Mesothelial cell of epicardium (in vitro differentiated cells): Measurements from ENCODE around the gene MED27. TPM values are rescaled to one million over a fixed set of nuclear protein-coding genes. Genes with fewer than 3 reads are reported as not detected.

Experiments
- DNase-seq, 2 experiments: peaks; one replicate each; pipeline ENCODE4 v3.0.0; 2021; ENCODE audit warnings: low spot score in 2 of 2; ENCODE audit not compliant: unreplicated experiment in 2 of 2
- H3K27ac Mint-ChIP-seq: 2 replicates; pipeline ENCODE4 v1.8.0; 2021; ENCODE audit warnings: mixed read lengths
- H3K27me3 Mint-ChIP-seq: 2 replicates; pipeline ENCODE4 v1.8.0; 2021; ENCODE audit warnings: low read depth, mixed read lengths
- H3K36me3 Mint-ChIP-seq: 2 replicates; pipeline ENCODE4 v1.8.0; 2021; ENCODE audit warnings: mixed read lengths
- H3K4me1 Mint-ChIP-seq: 2 replicates; pipeline ENCODE4 v1.8.0; 2021; ENCODE audit warnings: mixed read lengths
- H3K4me3 Mint-ChIP-seq: 2 replicates; pipeline ENCODE4 v1.8.0; 2021; ENCODE audit warnings: mild to moderate bottlenecking, moderate library complexity, mixed read lengths
- H3K9me3 Mint-ChIP-seq: 2 replicates; pipeline ENCODE4 v1.8.0; 2021; ENCODE audit warnings: mixed read lengths
- total RNA-seq: library from RNA; stranded (reverse); gene quantifications from 3 replicates; pipeline ENCODE4 v1.2.1, GENCODE V29; 2021
- TF ChIP-seq, protein P1 (sequence below): fragments of 200-600 bp; sonication (generic); IDR thresholded peaks from one replicate; pipeline ENCODE4 v1.5.0; 2021; ENCODE audit warnings: antibody characterized with exemption; ENCODE audit not compliant: unreplicated experiment

MED27 gene
- total RNA-seq, 1 donor from 2014 or later = 29.0 TPM

DNA sequence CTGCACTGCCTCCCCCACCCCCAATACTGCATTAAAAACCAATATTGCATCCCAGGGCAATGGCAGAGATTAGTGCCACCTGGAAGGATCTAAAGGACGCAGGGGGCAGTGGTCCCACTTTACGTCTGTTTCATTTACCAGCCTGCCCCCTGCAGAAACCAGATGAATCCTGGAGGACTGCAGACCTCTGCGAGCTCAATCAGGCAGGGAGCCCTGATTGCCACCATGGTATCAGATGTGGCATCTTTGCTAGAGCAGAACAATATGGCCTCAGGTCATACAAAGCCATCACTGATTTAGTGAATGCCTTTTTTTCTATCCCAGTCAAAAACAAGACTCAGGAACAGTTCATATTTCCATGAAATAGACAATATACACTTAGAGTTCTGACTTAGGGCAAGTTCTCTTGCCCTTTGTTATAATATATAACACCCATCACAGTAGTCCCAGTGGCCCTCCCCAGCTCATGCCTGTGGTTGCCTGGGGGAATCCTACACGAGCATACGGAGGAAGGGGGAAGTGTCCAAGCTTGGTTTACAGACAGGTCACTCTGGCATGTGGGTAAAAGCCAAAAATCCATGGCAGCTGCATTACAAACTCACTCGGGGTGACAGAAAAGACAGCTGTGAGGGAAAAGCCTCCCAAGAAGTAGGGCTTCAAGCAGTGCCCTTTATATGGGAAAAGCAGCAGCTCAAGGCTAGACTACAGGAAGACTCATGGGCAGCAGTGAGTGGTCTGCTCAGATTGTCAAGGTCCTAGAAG is 85.1 kb downstream of the MED27 start:
- H3K36me3 Mint-ChIP-seq = peaks cover 11% of the 10 kb centered on the region
- no peak overlapping the region for H3K27ac Mint-ChIP-seq
- no peaks in the 10 kb centered on the region for H3K27me3 Mint-ChIP-seq
- H3K9me3 Mint-ChIP-seq = no peaks in the 10 kb centered on the region
- DNase-seq = no peak
- H3K4me1 Mint-ChIP-seq = peaks cover 21% of the 10 kb centered on the region
- H3K4me3 Mint-ChIP-seq = no peak overlapping the region
- TF ChIP-seq, protein P1, sequence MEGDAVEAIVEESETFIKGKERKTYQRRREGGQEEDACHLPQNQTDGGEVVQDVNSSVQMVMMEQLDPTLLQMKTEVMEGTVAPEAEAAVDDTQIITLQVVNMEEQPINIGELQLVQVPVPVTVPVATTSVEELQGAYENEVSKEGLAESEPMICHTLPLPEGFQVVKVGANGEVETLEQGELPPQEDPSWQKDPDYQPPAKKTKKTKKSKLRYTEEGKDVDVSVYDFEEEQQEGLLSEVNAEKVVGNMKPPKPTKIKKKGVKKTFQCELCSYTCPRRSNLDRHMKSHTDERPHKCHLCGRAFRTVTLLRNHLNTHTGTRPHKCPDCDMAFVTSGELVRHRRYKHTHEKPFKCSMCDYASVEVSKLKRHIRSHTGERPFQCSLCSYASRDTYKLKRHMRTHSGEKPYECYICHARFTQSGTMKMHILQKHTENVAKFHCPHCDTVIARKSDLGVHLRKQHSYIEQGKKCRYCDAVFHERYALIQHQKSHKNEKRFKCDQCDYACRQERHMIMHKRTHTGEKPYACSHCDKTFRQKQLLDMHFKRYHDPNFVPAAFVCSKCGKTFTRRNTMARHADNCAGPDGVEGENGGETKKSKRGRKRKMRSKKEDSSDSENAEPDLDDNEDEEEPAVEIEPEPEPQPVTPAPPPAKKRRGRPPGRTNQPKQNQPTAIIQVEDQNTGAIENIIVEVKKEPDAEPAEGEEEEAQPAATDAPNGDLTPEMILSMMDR = no peak

DNA sequence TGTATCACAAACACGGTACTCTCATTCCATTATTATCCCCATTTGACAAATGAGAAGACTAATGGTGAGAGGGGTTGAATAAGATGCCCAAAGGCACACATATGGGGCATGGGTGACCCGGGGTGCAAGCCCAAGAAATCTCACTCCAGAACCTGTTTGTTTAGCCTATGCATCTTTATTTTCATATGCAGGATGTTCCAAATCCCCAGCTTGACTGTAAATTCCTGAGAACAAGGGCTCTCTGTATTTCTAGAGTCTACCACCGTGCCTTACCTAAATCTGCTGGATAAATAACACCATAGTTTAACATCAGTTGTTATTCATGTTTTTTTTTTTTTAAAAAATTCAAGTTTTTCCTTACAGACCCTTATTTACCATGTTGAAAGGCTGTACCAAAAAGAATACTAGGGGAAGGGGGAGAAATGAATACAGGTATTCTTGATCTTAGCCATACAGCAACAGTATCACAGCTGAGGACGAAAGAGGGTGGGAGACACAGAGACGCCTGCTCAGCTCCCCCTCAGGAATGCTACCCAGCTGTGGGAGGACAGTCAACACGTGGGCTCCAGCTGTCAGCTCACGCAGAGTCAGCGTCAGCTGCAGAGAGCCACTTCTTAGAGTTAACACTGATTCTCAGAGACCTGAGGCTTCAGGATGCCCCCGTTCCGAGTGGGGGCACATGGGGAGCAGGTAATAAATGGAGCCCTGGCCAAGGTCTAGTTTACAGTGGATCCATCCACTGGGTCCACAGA is 86.6 kb downstream of the MED27 start:
- no peak overlapping the region for H3K27ac Mint-ChIP-seq
- peaks cover 21% of the 10 kb centered on the region for H3K4me1 Mint-ChIP-seq
- H3K9me3 Mint-ChIP-seq = no peaks in the 10 kb centered on the region
- DNase-seq = no peak
- TF ChIP-seq, protein P1 = no peak
- no peak overlapping the region for H3K4me3 Mint-ChIP-seq
- no peaks in the 10 kb centered on the region for H3K27me3 Mint-ChIP-seq
- H3K36me3 Mint-ChIP-seq = peaks cover 11% of the 10 kb centered on the region

- no peaks in the 10 kb centered on the region for H3K27me3 Mint-ChIP-seq
- H3K4me3 Mint-ChIP-seq = no peak overlapping the region
- H3K9me3 Mint-ChIP-seq = peaks cover 5% of the 10 kb centered on the region
- H3K36me3 Mint-ChIP-seq = peaks cover 4% of the 10 kb centered on the region
- no peak for DNase-seq
- peaks cover 11% of the 10 kb centered on the region for H3K4me1 Mint-ChIP-seq
- TF ChIP-seq, protein P1 = no peak
- H3K27ac Mint-ChIP-seq = peak overlapping the region; percentile 17
Measured at GRCh38 chr9:131987232-131987631, 92.4 kb downstream of the MED27 start.

- Mint-ChIP-seq H3K4me3 (no peak overlapping the region), H3K9me3 (peaks cover 5% of the 10 kb centered on the region), H3K27ac (no peak overlapping the region), H3K36me3 (peaks cover 4% of the 10 kb centered on the region), H3K27me3 (no peaks in the 10 kb centered on the region), H3K4me1 (peaks cover 11% of the 10 kb centered on the region)
- DNase-seq = no peak
- TF ChIP-seq, protein P1 = no peak
Measured at GRCh38 chr9:131986576-131986975, 93.1 kb downstream of the MED27 start.

DNA sequence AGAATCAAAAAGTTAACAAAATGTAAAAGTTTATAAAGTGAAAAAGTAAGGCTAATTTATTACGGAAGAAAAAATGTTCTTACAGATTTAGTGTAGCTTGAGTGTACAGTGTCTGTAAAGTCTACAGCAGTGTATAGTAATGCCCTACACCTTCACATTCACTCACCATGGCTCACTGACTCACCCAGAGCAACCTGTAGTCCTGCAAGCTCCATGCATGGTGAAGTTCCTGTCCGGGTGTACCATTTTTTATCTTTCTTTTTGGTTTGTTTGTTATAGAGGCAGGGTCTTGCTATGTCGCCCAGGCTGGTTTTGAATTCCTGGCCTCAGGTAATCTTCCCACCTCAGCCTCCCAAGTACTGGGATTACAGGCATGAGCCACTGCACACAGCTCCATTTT is 93.6 kb downstream of the MED27 start:
- H3K36me3 Mint-ChIP-seq = peaks cover 4% of the 10 kb centered on the region
- TF ChIP-seq, protein P1 = no peak
- H3K27ac Mint-ChIP-seq = no peak overlapping the region
- H3K27me3 Mint-ChIP-seq = no peaks in the 10 kb centered on the region
- H3K4me3 Mint-ChIP-seq = no peak overlapping the region
- H3K9me3 Mint-ChIP-seq = peaks cover 5% of the 10 kb centered on the region
- H3K4me1 Mint-ChIP-seq = peaks cover 11% of the 10 kb centered on the region
- no peak for DNase-seq
